Uterus (tissue), 2 donors: ENCODE data around the gene TMEM53.

Experiments used
- CTCF ChIP-seq, 4 experiments: fragments of 200-600 bp in 2 of 4; fragments of 450-650 bp in 2 of 4; sonication (generic) in 2 of 4; IDR thresholded peaks; one replicate each; pipeline ENCODE4 v1.5.1; 2016 to 2019; ENCODE audit warnings: antibody characterized with exemption in 4 of 4, mild to moderate bottlenecking in 2 of 4, moderate library complexity in 1 of 4
- POLR2A ChIP-seq, 2 donors: fragments of 450-650 bp; IDR thresholded peaks; one replicate each; pipeline ENCODE4 v1.6.1; 2016; ENCODE audit warnings: antibody characterized with exemption in 2 of 2, mild to moderate bottlenecking in 1 of 2, moderate library complexity in 1 of 2

DNA sequence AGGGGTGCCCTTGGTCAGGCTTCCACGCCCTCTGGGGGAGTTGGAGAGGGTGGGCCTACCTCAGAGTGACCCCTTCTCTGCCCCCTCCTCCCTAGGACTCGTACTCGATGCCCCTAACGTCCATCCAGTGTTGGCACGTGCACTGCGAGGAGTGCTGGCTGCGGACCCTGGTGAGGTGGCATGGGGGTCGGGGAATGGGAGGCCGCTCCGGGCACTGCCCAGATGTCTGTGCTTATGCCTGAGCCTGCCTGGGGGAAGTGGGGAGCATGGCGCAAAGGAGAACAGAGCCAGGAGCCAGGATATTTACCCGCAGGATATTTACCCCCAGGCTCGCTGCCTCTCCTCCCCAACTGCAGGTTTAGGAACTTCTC lies 24.5 kb downstream of the TMEM53 start:
- no peak for TF ChIP-seq POLR2A (IDR thresholded peaks at IDR 0.05)
- no peak for TF ChIP-seq CTCF (IDR thresholded peaks at IDR 0.05)
